Gastroesophageal sphincter (tissue), 4 donors: ENCODE measurements around the gene CBFA2T2. TPM values are rescaled to one million over a fixed set of nuclear protein-coding genes. Genes with fewer than 3 reads are reported as not detected.
A peak's percentile ranks its signal among the peaks of the same experiment; 100 is the strongest.
"Not testable (repeated sequence)": the region's sequence is repeated elsewhere in the genome, so short reads cannot be mapped to it uniquely, and the experiment has no call there.

Source experiments
- ATAC-seq: fragments of 150-250 bp; one replicate; pipeline ENCODE4 v1.9.1; 2016; ENCODE audit warnings: mild to moderate bottlenecking, moderate library complexity
- H3K27ac ChIP-seq, 4 donors: fragments of 200-600 bp; sonication (generic) in 3 of 4; 1 replicate in 3 of 4; 2 replicates in 1 of 4; pipeline ENCODE4 v1.5.1; 2016 to 2019
- H3K27me3 ChIP-seq: fragments of 200-600 bp; sonication (generic); one replicate; pipeline ENCODE4 v1.5.1; 2019
- H3K36me3 ChIP-seq, 2 donors: fragments of 200-600 bp; sonication (generic); one replicate each; pipeline ENCODE4 v1.5.1; 2019; ENCODE audit warnings: control low read depth in 1 of 2
- H3K4me1 ChIP-seq, 3 donors: fragments of 200-600 bp; sonication (generic); 1 replicate in 2 of 3; 2 replicates in 1 of 3; pipeline ENCODE4 v1.5.1; 2016 to 2019; ENCODE audit warnings: control low read depth in 2 of 3
- H3K4me3 ChIP-seq, 2 donors: fragments of 200-600 bp; sonication (generic); one replicate each; pipeline ENCODE4 v1.5.1; 2019; ENCODE audit warnings: mild to moderate bottlenecking in 1 of 2, moderate library complexity in 1 of 2
- H3K9me3 ChIP-seq, 3 donors: fragments of 200-600 bp; sonication (generic); one replicate each; pipeline ENCODE4 v1.5.1; 2017 to 2019; ENCODE audit warnings: control low read depth in 2 of 3
- CTCF ChIP-seq, 4 experiments: fragments of 200-600 bp in 2 of 4; fragments of 450-650 bp in 2 of 4; sonication (generic) in 1 of 4; IDR thresholded peaks; one replicate each; pipeline ENCODE4 v1.5.1; 2017 to 2019; ENCODE audit warnings: antibody characterized with exemption in 4 of 4, mild to moderate bottlenecking in 2 of 4, moderate library complexity in 2 of 4
- EP300 ChIP-seq: sonication (generic); formaldehyde crosslinking; IDR thresholded peaks from one replicate; pipeline ENCODE4 v1.6.1; 2017; ENCODE audit warnings: antibody characterized with exemption, mild to moderate bottlenecking
- POLR2A ChIP-seq, 2 donors: fragments of 450-650 bp; IDR thresholded peaks; one replicate each; pipeline ENCODE4 v1.6.1; 2017; ENCODE audit warnings: antibody characterized with exemption in 2 of 2, mild to moderate bottlenecking in 2 of 2, moderate library complexity in 1 of 2
- POLR2AphosphoS5 ChIP-seq: sonication (generic); formaldehyde crosslinking; IDR thresholded peaks from one replicate; pipeline ENCODE4 v1.6.1; 2017; ENCODE audit warnings: antibody characterized with exemption
- WGBS, 2 donors: methylation state at CpG; one replicate each; pipeline ENCODE4 v1.1.5; 2018; ENCODE audit warnings: low coverage in 1 of 2; 5-methylcytosine and 5-hydroxymethylcytosine counted together
- total RNA-seq, 4 donors: library from RNA; depleted of rRNA; stranded (reverse); fragments of >200 nt; gene quantifications; one replicate each; pipeline ENCODE4 v1.1.0, GENCODE V29; 2016

CBFA2T2 gene
- total RNA-seq, 4 donors from 2014 or later, result 11.1 to 17.4 (median 14.2) TPM

GRCh38 chr20:33646191-33646590 is 156.3 kb downstream of the CBFA2T2 start:
- Histone ChIP-seq H3K27ac (no peak overlapping the region), H3K4me1 (peaks cover 0 to 31% (median 15%) of the 10 kb centered on the region in 3 donors), H3K36me3 (peaks cover 0 to 49% of the 10 kb centered on the region in 2 donors), H3K9me3 (no peaks in the 10 kb centered on the region), H3K27me3 (no peaks in the 10 kb centered on the region), H3K4me3 (no peak overlapping the region)
- WGBS, 2 donors, result 80 to 95% methylated on average over 4 of the region's 5 CpGs
- TF ChIP-seq POLR2A (IDR thresholded peaks at IDR 0.05) (no peak), CTCF (IDR thresholded peaks at IDR 0.05) (no peak), POLR2AphosphoS5 (no peak), EP300 (no peak)
- ATAC-seq, result no peak

- H3K27me3 ChIP-seq, H3K9me3 ChIP-seq, H3K4me3 ChIP-seq, ATAC-seq: not testable (repeated sequence)
- 81 to 87% methylated on average over 7 to 10 of the region's 14 CpGs for WGBS, 2 donors
- Histone ChIP-seq H3K4me1 (peaks cover 0 to 31% (median 15%) of the 10 kb centered on the region in 3 donors), H3K27ac (peak overlapping the region in 2 of 4 donors; percentile 20 to 26), H3K36me3 (peaks cover 0 to 41% of the 10 kb centered on the region in 2 donors)
Observed at GRCh38 chr20:33646959-33647602, 157.2 kb downstream of the CBFA2T2 start.

GRCh38 chr20:33647603-33648395 is 157.9 kb downstream of the CBFA2T2 start:
- 75 to 76% methylated on average over 5 to 6 of the region's 11 CpGs for WGBS, 2 donors
- no peaks in the 10 kb centered on the region for H3K9me3 ChIP-seq
- H3K27me3 ChIP-seq, result no peaks in the 10 kb centered on the region
- H3K36me3 ChIP-seq, result peaks cover 0 to 33% of the 10 kb centered on the region in 2 donors
- TF ChIP-seq EP300 (no peak), POLR2A (IDR thresholded peaks at IDR 0.05) (no peak), POLR2AphosphoS5 (no peak), CTCF (IDR thresholded peaks at IDR 0.05) (no peak)
- H3K4me3 ChIP-seq, result no peak overlapping the region
- H3K27ac ChIP-seq, result peak overlapping the region in 2 of 4 donors; percentile 20 to 26
- peaks cover 0 to 34% (median 15%) of the 10 kb centered on the region in 3 donors for H3K4me1 ChIP-seq
- ATAC-seq, result peak; percentile 35

GRCh38 chr20:33648396-33649004 is 158.6 kb downstream of the CBFA2T2 start:
- ATAC-seq, result no peak
- TF ChIP-seq POLR2A (IDR thresholded peaks at IDR 0.05) (no peak), POLR2AphosphoS5 (no peak), EP300 (no peak), CTCF (IDR thresholded peaks at IDR 0.05) (no peak)
- H3K27ac ChIP-seq, result peak overlapping the region in 1 of 4 donors; percentile 10
- H3K27me3 ChIP-seq, result no peaks in the 10 kb centered on the region
- H3K9me3 ChIP-seq, result no peaks in the 10 kb centered on the region
- H3K4me1 ChIP-seq, result peaks cover 0 to 41% (median 19%) of the 10 kb centered on the region in 3 donors
- WGBS, 2 donors, result 63 to 79% methylated on average over 5 of the region's 14 CpGs
- peaks cover 0 to 26% of the 10 kb centered on the region in 2 donors for H3K36me3 ChIP-seq
- H3K4me3 ChIP-seq, result no peak overlapping the region

GRCh38 chr20:33649201-33649681 is 159.3 kb downstream of the CBFA2T2 start:
- peak; percentile 52 for ATAC-seq
- Histone ChIP-seq H3K4me1 (peaks cover 0 to 44% (median 24%) of the 10 kb centered on the region in 3 donors), H3K27me3 (no peaks in the 10 kb centered on the region), H3K9me3 (no peaks in the 10 kb centered on the region), H3K4me3 (no peak overlapping the region), H3K27ac (peak overlapping the region in 3 of 4 donors; percentile 22 to 31 (median 27)), H3K36me3 (peaks cover 0 to 21% of the 10 kb centered on the region in 2 donors)
- WGBS, 2 donors, result 39 to 81% methylated on average over 6 to 10 of the region's 19 CpGs
- TF ChIP-seq CTCF (IDR thresholded peaks at IDR 0.05) (no peak), POLR2AphosphoS5 (no peak), POLR2A (IDR thresholded peaks at IDR 0.05) (no peak)
